Upper lobe of left lung (tissue), 6 donors: ENCODE data around the gene CLCN1. TPM values are rescaled to one million over a fixed set of nuclear protein-coding genes. Genes with fewer than 3 reads are reported as not detected.

Experiments used
- ATAC-seq, 2 donors: fragments of 200-7000 bp; cut with Tn5 transposase; one replicate each; pipeline ENCODE4 v1.9.1; 2022; ENCODE audit warnings: mild to moderate bottlenecking in 2 of 2, moderate library complexity in 2 of 2; ENCODE audit not compliant: low FRiP score in 2 of 2
- DNase-seq, 2 donors: peaks; one replicate each; pipeline ENCODE4 v3.0.0-alpha.2; 2019 to 2020
- H3K27ac ChIP-seq, 4 donors: fragments of 200-600 bp; sonication (generic); one replicate each; pipeline ENCODE4 v1.5.1; 2016 to 2019
- H3K27me3 ChIP-seq, 4 donors: fragments of 200-600 bp; sonication (generic); one replicate each; pipeline ENCODE4 v1.5.1; 2017 to 2019
- H3K36me3 ChIP-seq, 4 donors: fragments of 200-600 bp; sonication (generic); one replicate each; pipeline ENCODE4 v1.5.1; 2016 to 2019
- H3K4me1 ChIP-seq, 4 donors: fragments of 200-600 bp; sonication (generic); one replicate each; pipeline ENCODE4 v1.5.1; 2018 to 2019
- H3K4me3 ChIP-seq, 4 donors: fragments of 200-600 bp; sonication (generic); one replicate each; pipeline ENCODE4 v1.5.1; 2017 to 2019; ENCODE audit warnings: mild to moderate bottlenecking in 2 of 4, moderate library complexity in 1 of 4
- H3K9me3 ChIP-seq, 4 donors: fragments of 200-600 bp; sonication (generic); one replicate each; pipeline ENCODE4 v1.5.1; 2018 to 2019
- CTCF ChIP-seq, 6 experiments: fragments of 450-650 bp in 4 of 6; fragments of 200-600 bp in 2 of 6; sonication (generic) in 2 of 6; IDR thresholded peaks; one replicate each; pipeline ENCODE4 v1.5.1; 2016 to 2019; ENCODE audit warnings: antibody characterized with exemption in 6 of 6
- EP300 ChIP-seq, 4 donors: sonication (generic); formaldehyde crosslinking; IDR thresholded peaks; one replicate each; pipeline ENCODE4 v1.5.1; 2017; ENCODE audit warnings: antibody characterized with exemption in 4 of 4, control low read depth in 2 of 4
- POLR2A ChIP-seq, 4 donors: fragments of 450-650 bp; IDR thresholded peaks; one replicate each; pipeline ENCODE4 v1.5.1; 2016 to 2017; ENCODE audit warnings: antibody characterized with exemption in 4 of 4, mild to moderate bottlenecking in 2 of 4
- POLR2AphosphoS5 ChIP-seq, 2 donors: sonication (generic); formaldehyde crosslinking; IDR thresholded peaks; one replicate each; pipeline ENCODE4 v1.5.1; 2017; ENCODE audit warnings: antibody characterized with exemption in 2 of 2
- WGBS, 2 donors: methylation state at CpG; one replicate each; pipeline ENCODE4 v1.1.5; 2017 to 2018; 5-methylcytosine and 5-hydroxymethylcytosine counted together
- total RNA-seq, 6 donors: library from RNA; depleted of rRNA in 4 of 6; stranded (reverse); fragments of >200 nt in 4 of 6; gene quantifications; one replicate each; pipeline versions ENCODE4 v1.1.0 to v1.2.1, GENCODE V29; 2016 to 2021
- donor health status: DM: no; HTN: no; CAD: no; lungs with moderate emphysema.
- donor health status: DM: no; HTN: yes; CAD: no; lungs with severe emphysema.

CLCN1 gene
- total RNA-seq, 6 donors from 2014 or later: 0.10 TPM; not detected in 5

- Histone ChIP-seq H3K4me3 (no peak overlapping the region), H3K27me3 (no peaks in the 10 kb centered on the region), H3K27ac (no peak overlapping the region), H3K36me3 (peaks cover 0 to 7% (median 0%) of the 10 kb centered on the region in 4 donors), H3K9me3 (no peaks in the 10 kb centered on the region), H3K4me1 (no peaks in the 10 kb centered on the region)
- TF ChIP-seq CTCF (IDR thresholded peaks at IDR 0.05) (no peak), EP300 (IDR thresholded peaks at IDR 0.05) (no peak), POLR2AphosphoS5 (IDR thresholded peaks at IDR 0.05) (no peak), POLR2A (IDR thresholded peaks at IDR 0.05) (no peak)
- ATAC-seq (no peak), DNase-seq (no peak)
These were observed 1.8 kb upstream of the CLCN1 start for GRCh38 chr7:143314127-143314526.

DNA sequence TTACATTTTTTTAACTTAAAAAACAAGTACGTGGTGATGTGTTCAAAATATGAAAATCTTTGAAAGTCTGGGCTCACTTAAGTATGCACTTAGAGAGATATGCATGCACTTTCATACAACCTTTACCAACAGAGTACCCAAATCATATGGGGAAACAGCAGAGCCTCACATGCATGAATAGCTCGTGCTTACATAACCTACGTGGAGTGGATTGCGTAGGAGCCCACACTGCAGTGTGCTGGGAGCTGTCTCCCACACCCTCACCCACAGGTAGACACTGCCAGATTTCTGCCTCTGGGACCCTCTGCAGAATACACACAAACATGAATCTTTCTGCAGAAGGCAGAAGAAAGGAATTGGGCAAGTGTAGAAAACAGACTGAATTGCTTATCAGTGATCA is 581 bp downstream of the CLCN1 start:
- Histone ChIP-seq H3K27ac (no peak overlapping the region), H3K4me1 (no peaks in the 10 kb centered on the region), H3K9me3 (no peaks in the 10 kb centered on the region), H3K27me3 (no peaks in the 10 kb centered on the region), H3K4me3 (no peak overlapping the region), H3K36me3 (no peaks in the 10 kb centered on the region)
- DNase-seq (no peak), ATAC-seq (peak in 1 of 2 donors; percentile 17)
- WGBS, 2 donors: 55 to 69% methylated on average over 4 of the region's 4 CpGs
- TF ChIP-seq POLR2AphosphoS5 (IDR thresholded peaks at IDR 0.05) (no peak), CTCF (IDR thresholded peaks at IDR 0.05) (no peak), POLR2A (IDR thresholded peaks at IDR 0.05) (no peak), EP300 (IDR thresholded peaks at IDR 0.05) (no peak)

DNA sequence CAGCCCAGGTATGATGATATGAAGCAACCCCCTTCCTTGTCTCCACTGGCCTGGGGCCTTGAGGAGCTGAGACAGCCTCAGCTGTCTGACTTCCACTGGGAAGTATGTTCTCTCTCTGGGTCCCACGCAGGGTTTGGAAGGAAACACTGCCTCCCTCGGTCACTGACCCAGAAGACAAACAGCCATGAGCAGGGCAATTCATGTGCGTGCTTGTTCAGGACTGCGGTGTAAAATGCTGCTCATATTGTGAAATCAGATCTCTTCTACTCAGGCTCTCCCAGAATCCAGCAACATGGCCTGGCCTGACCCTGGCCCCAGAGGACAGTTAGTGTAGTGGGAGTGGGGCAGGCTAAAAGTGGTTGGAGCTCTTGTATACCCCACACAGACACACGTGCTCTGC is 2.8 kb downstream of the CLCN1 start:
- H3K27ac ChIP-seq: no peak overlapping the region
- no peaks in the 10 kb centered on the region for H3K36me3 ChIP-seq
- ATAC-seq: peak in 1 of 2 donors; percentile 32
- no peak overlapping the region for H3K4me3 ChIP-seq
- DNase-seq: no peak
- TF ChIP-seq POLR2AphosphoS5 (IDR thresholded peaks at IDR 0.05) (no peak), CTCF (IDR thresholded peaks at IDR 0.05) (no peak), POLR2A (IDR thresholded peaks at IDR 0.05) (no peak), EP300 (IDR thresholded peaks at IDR 0.05) (no peak)
- H3K4me1 ChIP-seq: peaks cover 0 to 6% (median 0%) of the 10 kb centered on the region in 4 donors
- 50 to 77% methylated on average over 5 of the region's 5 CpGs for WGBS, 2 donors
- no peaks in the 10 kb centered on the region for H3K9me3 ChIP-seq
- H3K27me3 ChIP-seq: no peaks in the 10 kb centered on the region

DNA sequence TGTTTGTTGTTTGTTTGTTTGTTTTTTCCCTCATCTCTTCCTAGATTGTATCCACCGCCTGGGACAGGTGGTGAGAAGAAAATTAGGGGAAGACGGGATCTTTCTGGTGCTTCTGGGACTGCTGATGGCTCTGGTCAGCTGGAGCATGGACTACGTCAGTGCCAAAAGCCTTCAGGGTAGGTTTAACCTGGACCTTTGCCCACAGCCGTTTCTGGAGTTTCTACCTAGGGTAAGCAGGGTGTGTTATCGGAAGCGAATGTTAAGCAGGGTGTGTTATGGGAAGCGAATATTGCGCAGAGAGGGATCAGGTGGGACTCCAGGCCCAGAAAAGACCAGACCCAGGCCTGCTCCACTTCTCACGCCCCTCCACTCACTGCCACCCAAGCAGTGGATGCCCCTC is 4.7 kb downstream of the CLCN1 start:
- Histone ChIP-seq H3K27ac (no peak overlapping the region), H3K4me1 (peaks cover 0 to 6% (median 0%) of the 10 kb centered on the region in 4 donors), H3K27me3 (no peaks in the 10 kb centered on the region), H3K36me3 (no peaks in the 10 kb centered on the region), H3K9me3 (no peaks in the 10 kb centered on the region), H3K4me3 (no peak overlapping the region)
- DNase-seq (no peak), ATAC-seq (no peak)
- WGBS, 2 donors: 65 to 73% methylated on average over 9 of the region's 9 CpGs
- TF ChIP-seq POLR2A (IDR thresholded peaks at IDR 0.05): no peak
- TF ChIP-seq POLR2AphosphoS5 (IDR thresholded peaks at IDR 0.05): no peak
- no peak for TF ChIP-seq EP300 (IDR thresholded peaks at IDR 0.05)
- TF ChIP-seq CTCF (IDR thresholded peaks at IDR 0.05): no peak

- TF ChIP-seq EP300 (IDR thresholded peaks at IDR 0.05) (no peak), CTCF (IDR thresholded peaks at IDR 0.05) (no peak), POLR2A (IDR thresholded peaks at IDR 0.05) (no peak), POLR2AphosphoS5 (IDR thresholded peaks at IDR 0.05) (no peak)
- DNase-seq (peak in 1 of 2 donors; percentile 34), ATAC-seq (no peak)
- Histone ChIP-seq H3K9me3 (no peaks in the 10 kb centered on the region), H3K4me3 (no peak overlapping the region), H3K27ac (no peak overlapping the region), H3K36me3 (no peaks in the 10 kb centered on the region), H3K4me1 (peaks cover 0 to 6% (median 0%) of the 10 kb centered on the region in 4 donors), H3K27me3 (no peaks in the 10 kb centered on the region)
- WGBS, 2 donors: 96 to 98% methylated on average over 10 of the region's 10 CpGs
These were observed 5.3 kb downstream of the CLCN1 start for GRCh38 chr7:143321242-143321641.
